ENCODE results near the gene TMEM178B. TPM values are rescaled to one million over a fixed set of nuclear protein-coding genes. Genes with fewer than 3 reads are reported as not detected.

TMEM178B gene
- total and polyA plus RNA-seq, 2 experiments from 2014 or later: 0.24 to 0.30 TPM

DNA sequence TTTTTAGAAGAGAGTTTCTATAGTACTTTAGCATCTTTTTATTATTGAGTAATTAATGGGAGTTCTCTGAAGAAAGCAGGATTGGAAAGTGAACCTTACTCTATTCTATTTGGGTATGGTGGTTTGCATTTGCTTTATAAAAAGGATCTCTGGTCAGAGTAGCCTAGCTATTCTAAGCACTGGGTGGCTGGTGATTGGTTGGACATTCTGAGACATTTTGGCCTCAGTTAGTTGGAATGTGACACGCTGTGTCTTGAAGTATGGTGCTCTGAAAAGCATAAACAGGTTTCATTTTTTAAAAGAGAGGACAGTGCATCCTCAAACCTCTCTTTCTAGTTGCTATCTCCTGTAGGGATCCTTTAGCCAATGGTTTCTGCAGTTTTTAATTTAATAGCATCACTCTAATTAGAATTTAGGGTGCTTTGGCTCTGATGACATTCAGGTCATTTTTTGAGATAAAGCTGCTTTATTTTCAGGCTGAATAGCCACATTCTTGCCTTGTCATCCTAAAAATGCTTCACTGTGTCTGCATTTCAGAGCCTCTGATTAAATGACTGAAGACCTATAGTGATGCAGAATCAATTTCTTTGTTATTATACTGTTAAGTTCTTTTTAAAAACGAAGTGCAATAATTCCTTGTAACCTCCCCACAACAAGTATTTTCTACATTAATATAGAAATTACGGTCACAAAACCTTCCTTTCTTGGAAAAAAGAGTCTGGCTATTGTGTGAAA lies 20.6 kb downstream of the TMEM178B start:
- no peaks in the 10 kb centered on the region for H4K20me1 ChIP-seq (ENCODE audit: insufficient read depth, poor library complexity, severe bottlenecking)
- H3K9me3 ChIP-seq (ENCODE audit: low read depth): no peaks in the 10 kb centered on the region

DNA sequence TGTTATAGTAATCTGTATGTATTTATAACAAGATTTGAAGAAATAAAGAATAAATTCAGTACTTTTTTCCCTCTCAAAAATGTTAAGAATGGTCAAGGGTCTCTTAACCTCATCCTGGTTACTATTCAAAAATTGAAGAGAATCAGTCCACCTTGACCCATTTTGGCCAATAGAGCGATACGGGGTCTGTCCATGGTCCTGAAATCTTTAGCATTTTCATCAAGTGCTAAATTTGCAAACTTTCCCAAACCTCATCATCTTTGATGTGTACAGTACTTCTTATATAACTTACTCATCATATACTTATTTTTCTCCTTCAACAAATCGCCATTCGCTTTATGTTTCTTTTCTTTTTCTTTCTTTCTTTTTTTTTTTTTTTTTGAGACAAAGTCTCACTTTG lies 23.6 kb downstream of the TMEM178B start:
- H3K27ac ChIP-seq: no peak overlapping the region
- H3K4me2 ChIP-seq: no peak overlapping the region
- WGBS (ENCODE audit: low lambda C conversion rate, missing lambda C conversion rate): 69% methylated on average over 4 of the region's 4 CpGs
- H3K9me3 ChIP-seq (ENCODE audit: low read depth): no peaks in the 10 kb centered on the region
- TF ChIP-seq, protein P1, sequence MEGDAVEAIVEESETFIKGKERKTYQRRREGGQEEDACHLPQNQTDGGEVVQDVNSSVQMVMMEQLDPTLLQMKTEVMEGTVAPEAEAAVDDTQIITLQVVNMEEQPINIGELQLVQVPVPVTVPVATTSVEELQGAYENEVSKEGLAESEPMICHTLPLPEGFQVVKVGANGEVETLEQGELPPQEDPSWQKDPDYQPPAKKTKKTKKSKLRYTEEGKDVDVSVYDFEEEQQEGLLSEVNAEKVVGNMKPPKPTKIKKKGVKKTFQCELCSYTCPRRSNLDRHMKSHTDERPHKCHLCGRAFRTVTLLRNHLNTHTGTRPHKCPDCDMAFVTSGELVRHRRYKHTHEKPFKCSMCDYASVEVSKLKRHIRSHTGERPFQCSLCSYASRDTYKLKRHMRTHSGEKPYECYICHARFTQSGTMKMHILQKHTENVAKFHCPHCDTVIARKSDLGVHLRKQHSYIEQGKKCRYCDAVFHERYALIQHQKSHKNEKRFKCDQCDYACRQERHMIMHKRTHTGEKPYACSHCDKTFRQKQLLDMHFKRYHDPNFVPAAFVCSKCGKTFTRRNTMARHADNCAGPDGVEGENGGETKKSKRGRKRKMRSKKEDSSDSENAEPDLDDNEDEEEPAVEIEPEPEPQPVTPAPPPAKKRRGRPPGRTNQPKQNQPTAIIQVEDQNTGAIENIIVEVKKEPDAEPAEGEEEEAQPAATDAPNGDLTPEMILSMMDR (IDR thresholded peaks at IDR 0.05; ENCODE audit: poor library complexity): no peak
- no peak for TF ChIP-seq EZH2phosphoT487 (IDR thresholded peaks at IDR 0.05; ENCODE audit: low read depth, severe bottlenecking, unreplicated experiment)
- no peak for TF ChIP-seq EZH2 (IDR thresholded peaks at IDR 0.05; ENCODE audit: borderline replicate concordance)
- DNase-seq (ENCODE audit: low spot score): peak; percentile 11
- H3K79me2 ChIP-seq: no peaks in the 10 kb centered on the region
- H4K20me1 ChIP-seq (ENCODE audit: insufficient read depth, poor library complexity, severe bottlenecking): no peaks in the 10 kb centered on the region
- H2AFZ ChIP-seq: no peak overlapping the region
- no peaks in the 10 kb centered on the region for H3K36me3 ChIP-seq (replicated peaks; ENCODE audit: insufficient read depth, low read depth)
- no peak overlapping the region for H3K4me3 ChIP-seq
- no peaks in the 10 kb centered on the region for H3K4me1 ChIP-seq (ENCODE audit: insufficient read depth)
- H3K9me2 ChIP-seq (replicated peaks; ENCODE audit: insufficient read depth): no peaks in the 10 kb centered on the region
- peaks cover 13% of the 10 kb centered on the region for H3K27me3 ChIP-seq

More for the DNA sequence above, 20.6 kb downstream of the TMEM178B start:
- no peak overlapping the region for H3K27ac ChIP-seq
- H3K79me2 ChIP-seq: no peaks in the 10 kb centered on the region
- TF ChIP-seq EZH2phosphoT487 (IDR thresholded peaks at IDR 0.05; ENCODE audit: low read depth, severe bottlenecking, unreplicated experiment): no peak
- TF ChIP-seq EZH2 (IDR thresholded peaks at IDR 0.05; ENCODE audit: borderline replicate concordance): no peak
- TF ChIP-seq, protein P1 (IDR thresholded peaks at IDR 0.05; ENCODE audit: poor library complexity): no peak
- H3K27me3 ChIP-seq: peaks cover 13% of the 10 kb centered on the region
- no peaks in the 10 kb centered on the region for H3K36me3 ChIP-seq (replicated peaks; ENCODE audit: insufficient read depth, low read depth)
- no peak overlapping the region for H3K4me3 ChIP-seq
- no peaks in the 10 kb centered on the region for H3K4me1 ChIP-seq (ENCODE audit: insufficient read depth)
- H3K9me2 ChIP-seq (replicated peaks; ENCODE audit: insufficient read depth): no peaks in the 10 kb centered on the region
- no peak overlapping the region for H3K4me2 ChIP-seq
- no peak overlapping the region for H2AFZ ChIP-seq
- WGBS (ENCODE audit: low lambda C conversion rate, missing lambda C conversion rate): 40% methylated on average over 3 of the region's 3 CpGs
- no peak for DNase-seq (ENCODE audit: low spot score)

DNA sequence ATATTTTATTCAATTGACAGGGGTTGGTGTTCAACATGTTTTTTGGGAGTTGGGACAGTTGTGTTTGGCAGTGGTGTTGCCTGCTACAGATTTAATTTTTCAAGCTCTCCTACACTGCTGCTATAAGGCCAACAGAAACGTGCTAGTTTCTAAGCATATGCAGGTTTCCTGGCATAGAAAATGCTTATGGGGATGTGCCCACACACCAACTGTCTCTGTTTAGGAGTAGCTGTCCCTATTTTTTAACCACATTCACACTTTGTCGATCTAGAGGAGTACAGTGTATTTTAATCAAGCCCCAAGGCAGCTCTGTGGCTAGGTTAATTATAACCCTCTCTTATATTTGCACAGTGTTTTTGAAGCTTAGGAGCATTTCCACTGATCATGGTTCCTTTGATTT lies 28.6 kb downstream of the TMEM178B start:
- Histone ChIP-seq H3K4me1 (ENCODE audit: insufficient read depth) (no peaks in the 10 kb centered on the region), H3K27me3 (no peaks in the 10 kb centered on the region), H3K36me3 (replicated peaks; ENCODE audit: insufficient read depth, low read depth) (no peaks in the 10 kb centered on the region), H3K27ac (no peak overlapping the region), H3K9me2 (replicated peaks; ENCODE audit: insufficient read depth) (no peaks in the 10 kb centered on the region), H3K79me2 (no peaks in the 10 kb centered on the region), H4K20me1 (ENCODE audit: insufficient read depth, poor library complexity, severe bottlenecking) (no peaks in the 10 kb centered on the region), H3K4me2 (no peak overlapping the region), H2AFZ (no peak overlapping the region), H3K4me3 (no peak overlapping the region), H3K9me3 (ENCODE audit: low read depth) (no peaks in the 10 kb centered on the region)
- DNase-seq (ENCODE audit: low spot score): no peak
- 81% methylated on average over 2 of the region's 2 CpGs for WGBS (ENCODE audit: low lambda C conversion rate, missing lambda C conversion rate)
- TF ChIP-seq EZH2phosphoT487 (IDR thresholded peaks at IDR 0.05; ENCODE audit: low read depth, severe bottlenecking, unreplicated experiment): no peak
- no peak for TF ChIP-seq EZH2 (IDR thresholded peaks at IDR 0.05; ENCODE audit: borderline replicate concordance)
- TF ChIP-seq, protein P1 (IDR thresholded peaks at IDR 0.05; ENCODE audit: poor library complexity): no peak
